Endothelial cell of umbilical vein (primary cell): ENCODE measurements around the gene CPA3. TPM values are rescaled to one million over a fixed set of nuclear protein-coding genes. Genes with fewer than 3 reads are reported as not detected.

Experiments used
- BruUV-seq: library from RNA; stranded (reverse); fragments of 400-500 nt; replicated peaks from 2 replicates; lab custom pipeline; 2021; lab: Mats Ljungman, UMichigan
- CTCF ChIA-PET: fragments of 300-600, 350-600 bp; sonication (Branson Sonifier 250); formaldehyde crosslinking; loops from one replicate; lab custom pipeline; 2021; ENCODE audit warnings: antibody characterized with exemption, inconsistent platforms; lab: Charles Lee
- POLR2A ChIA-PET: fragments of 300-600, 350-600 bp; sonication (Branson Sonifier 250); formaldehyde crosslinking; loops from one replicate; lab custom pipeline; 2021; ENCODE audit warnings: antibody characterized with exemption, inconsistent platforms; lab: Charles Lee
- DNase-seq: peaks from one replicate; pipeline ENCODE4 v3.0.0-alpha.2; 2011; ENCODE audit warnings: low read depth, low spot score
- FAIRE-seq: peaks from 2 replicates; lab custom pipeline; 2011; peaks lifted over from hg19 to GRCh38; lab: Jason Lieb, UNC
- H2AFZ ChIP-seq: 2 replicates; pipeline ENCODE4 v1.6.0; 2012; ENCODE audit warnings: low read depth, low read length, control low read depth, inconsistent platforms
- H3K27ac ChIP-seq: 2 replicates; pipeline ENCODE4 v1.5.1; 2011; ENCODE audit warnings: low read depth, mild to moderate bottlenecking, control low read depth, low read length, moderate library complexity; ENCODE audit not compliant: insufficient read depth
- H3K27me3 ChIP-seq, 2 experiments: 2 replicates each; pipeline versions ENCODE4 v1.6.0 to v1.6.1; 2011; ENCODE audit warnings: low read length in 2 of 2, mixed read lengths in 1 of 2; ENCODE audit not compliant: control insufficient read depth in 2 of 2, insufficient read depth in 2 of 2
- H3K36me3 ChIP-seq, 2 experiments: 2 replicates in 1 of 2; 3 replicates in 1 of 2; pipeline ENCODE4 v1.5.1; 2011; ENCODE audit warnings: low read length in 2 of 2, mild to moderate bottlenecking in 1 of 2, moderate library complexity in 1 of 2; ENCODE audit not compliant: control insufficient read depth in 2 of 2, insufficient read depth in 2 of 2; ENCODE audit errors: extremely low read depth in 1 of 2
- H3K4me1 ChIP-seq: 3 replicates; pipeline ENCODE4 v1.5.1; 2011; ENCODE audit warnings: mild to moderate bottlenecking, low read length; ENCODE audit not compliant: control insufficient read depth, insufficient read depth; ENCODE audit errors: extremely low read depth
- H3K4me2 ChIP-seq: 2 replicates; pipeline ENCODE4 v1.6.1; 2011; ENCODE audit warnings: low read length, control low read depth, mixed read lengths; ENCODE audit not compliant: insufficient read depth
- H3K4me3 ChIP-seq, 3 experiments: fragments of 200-600 bp in 1 of 3; sonication (generic), shearing (Covaris generic) in 1 of 3; replicated peaks in 1 of 3; 2 replicates each; pipeline ENCODE4 v1.5.1; 2011 to 2016; ENCODE audit warnings: control low read depth in 3 of 3, low read length in 3 of 3, mild to moderate bottlenecking in 2 of 3, inconsistent platforms in 1 of 3, low read depth in 1 of 3, moderate library complexity in 1 of 3; ENCODE audit not compliant: insufficient read depth in 1 of 3
- H3K79me2 ChIP-seq: 2 replicates; pipeline ENCODE4 v1.6.0; 2012; ENCODE audit warnings: low read length, inconsistent platforms; ENCODE audit not compliant: control insufficient read depth, insufficient read depth
- H3K9ac ChIP-seq: replicated peaks from 2 replicates; pipeline ENCODE3; 2011; ENCODE audit warnings: low read length, control low read depth; ENCODE audit not compliant: insufficient read depth; ENCODE audit errors: extremely low read depth
- H3K9me1 ChIP-seq: replicated peaks from 3 replicates; pipeline ENCODE4 v1.6.0; 2011; ENCODE audit warnings: mild to moderate bottlenecking, low read length; ENCODE audit not compliant: control insufficient read depth, insufficient read depth; ENCODE audit errors: extremely low read depth
- H3K9me3 ChIP-seq: replicated peaks from 2 replicates; pipeline ENCODE4 v1.5.1; 2012; ENCODE audit warnings: low read length, inconsistent platforms; ENCODE audit not compliant: control insufficient read depth, insufficient read depth
- H4K20me1 ChIP-seq: replicated peaks from 2 replicates; pipeline ENCODE3; 2011; ENCODE audit warnings: mild to moderate bottlenecking, low read length; ENCODE audit not compliant: control insufficient read depth, insufficient read depth; ENCODE audit errors: extremely low read depth
- CTCF ChIP-seq, 2 donors: IDR thresholded peaks; 1 replicate in 1 of 2; 2 replicates in 1 of 2; pipeline ENCODE4 v1.5.1; 2011; ENCODE audit warnings: low read length in 2 of 2, mild to moderate bottlenecking in 2 of 2, moderate library complexity in 2 of 2, control low read depth in 1 of 2, inconsistent platforms in 1 of 2, low read depth in 1 of 2; ENCODE audit not compliant: insufficient read depth in 1 of 2; ENCODE audit errors: extremely low read depth in 1 of 2
- EZH2 ChIP-seq: IDR thresholded peaks from 2 replicates; pipeline ENCODE4 v1.6.1; 2012; ENCODE audit warnings: borderline replicate concordance, low read depth, mild to moderate bottlenecking, moderate library complexity, low read length, inconsistent platforms; ENCODE audit not compliant: severe bottlenecking
- FOS ChIP-seq: IDR thresholded peaks from 2 replicates; pipeline ENCODE4 v1.6.1; 2011; ENCODE audit warnings: mild to moderate bottlenecking, low read length, moderate library complexity, borderline replicate concordance; ENCODE audit not compliant: insufficient read depth
- GATA2 ChIP-seq: IDR thresholded peaks from 2 replicates; pipeline ENCODE4 v1.7.0; 2011; ENCODE audit warnings: low read depth, mild to moderate bottlenecking, moderate library complexity, mixed read lengths, low read length; ENCODE audit not compliant: insufficient read length, insufficient read depth
- JUN ChIP-seq: IDR thresholded peaks from 2 replicates; pipeline ENCODE4 v1.6.1; 2011; ENCODE audit warnings: borderline replicate concordance, low read depth; ENCODE audit not compliant: insufficient read length, insufficient read depth
- MAX ChIP-seq: IDR thresholded peaks from 2 replicates; pipeline ENCODE4 v1.6.1; 2011; ENCODE audit not compliant: insufficient read depth, insufficient read length
- MYC ChIP-seq: IDR thresholded peaks from one replicate; pipeline ENCODE4 v1.6.1; 2011; ENCODE audit warnings: mild to moderate bottlenecking, low read depth, low read length
- POLR2A ChIP-seq: IDR thresholded peaks from 2 replicates; pipeline ENCODE4 v1.6.1; 2012; ENCODE audit warnings: low read depth, mild to moderate bottlenecking, control low read depth, low read length
- POLR2AphosphoS5 ChIP-seq: IDR thresholded peaks from 2 replicates; pipeline ENCODE4 v1.6.1; 2012; ENCODE audit warnings: low read depth, mild to moderate bottlenecking, control low read depth, low read length, moderate library complexity; ENCODE audit not compliant: insufficient read depth
- dilution Hi-C: fragments of 300-500 bp; cut with MboI; formaldehyde crosslinking; loops from one replicate; pipeline ENCODE4 v1.15.0; 2019; ENCODE audit warnings: low sequenced_read_pairs; ENCODE audit not compliant: extremely low pct_ligation_motif_present
- intact Hi-C: fragments of 100-400 bp; cut with micrococcal nuclease; formaldehyde crosslinking; loops from one replicate; pipeline ENCODE4 v1.10.0; 2022
- polyA plus RNA-seq, 4 experiments: library from polyadenylated mRNA; depleted of rRNA in 3 of 4; stranded (reverse) in 3 of 4; unstranded in 1 of 4; fragments of >200 nt; gene quantifications; 2 replicates each; pipeline versions ENCODE4 v1.2.1 to v1.2.3, GENCODE V29; 2011 to 2012; ENCODE audit warnings: missing spikeins in 1 of 4
- total RNA-seq: library from RNA; stranded (reverse); gene quantifications from 2 replicates; pipeline ENCODE4 v1.2.3, GENCODE V29; 2021

Gene CPA3
- total and polyA plus RNA-seq, 2 donors (not counting 3 experiments of a cell fraction or from before 2014, with no cell fraction given): 1.7 to 6.4 TPM

GRCh38 chr3:148829926-148830325 lies 35.2 kb upstream of the CPA3 start:
- intact Hi-C loops: no loop called here

More at GRCh38 chr3:148829926-148830325, 35.2 kb upstream of the CPA3 start:
- H3K9me1 ChIP-seq: no peaks in the 10 kb centered on the region
- peaks cover 3 to 15% of the 10 kb centered on the region in 2 experiments for H3K27me3 ChIP-seq
- H3K9ac ChIP-seq: no peak overlapping the region
- H3K4me3 ChIP-seq: no peak overlapping the region
- BruUV-seq: no TSS peak
- FAIRE-seq: no peak
- H3K27ac ChIP-seq: no peak overlapping the region
- no peak overlapping the region for H2AFZ ChIP-seq
- no peaks in the 10 kb centered on the region for H4K20me1 ChIP-seq
- TF ChIP-seq CTCF (IDR thresholded peaks at IDR 0.05; ENCODE audit: extremely low read depth in 1 of 2, insufficient read depth in 1 of 2, low read depth in 1 of 2, low read length in 2 of 2) (no peak), GATA2 (no peak), POLR2A (no peak), POLR2AphosphoS5 (no peak), MYC (no peak), MAX (no peak), EZH2 (no peak), JUN (no peak), FOS (no peak)
- H3K36me3 ChIP-seq: no peaks in the 10 kb centered on the region
- H3K4me2 ChIP-seq: no peak overlapping the region
- dilution Hi-C loops: no loop called here
- DNase-seq: no peak
- no peaks in the 10 kb centered on the region for H3K79me2 ChIP-seq
- ChIA-PET POLR2A (no interaction called here), CTCF (no interaction called here)
- no peaks in the 10 kb centered on the region for H3K9me3 ChIP-seq
- H3K4me1 ChIP-seq: no peaks in the 10 kb centered on the region
